Measurements from ENCODE around the gene MZB1. TPM values are rescaled to one million over a fixed set of nuclear protein-coding genes. Genes with fewer than 3 reads are reported as not detected.

The MZB1 gene
- total and polyA plus RNA-seq, 2 of the 13 experiments (the other 11 are each of a cell fraction or from before 2014, with no cell fraction given) = 0.31 to 0.40 TPM

- ChIA-PET CTCF (ENCODE audit: low intra/inter-chr PET ratio, low total read pairs) (interaction anchor here (1.7 to 4.9 kb wide), 2 partner anchors 91 to 96 kb away, joined by 8 to 60 read pairs; no protein-coding TSS in a partner anchor), POLR2A (interaction anchor here (0.7 to 1.4 kb wide), 5 partner anchors 17 to 95 kb away, joined by 3 to 7 read pairs (median 4); partner anchors contain the start of gene DNAJC18)
- no peaks in the 10 kb centered on the region for H3K79me2 ChIP-seq (ENCODE audit: insufficient read depth, low read length)
- in situ Hi-C loops (cut with HindIII; ENCODE audit: extremely low pct_ligation_motif_present, low pct_unique_long_range_greater_than_20kb) = loop anchor here (5.0 kb wide), 1 partner anchor 95 kb away; no protein-coding TSS in a partner anchor
- H3K27me3 ChIP-seq (ENCODE audit: control insufficient read depth in 1 of 2, insufficient read depth in 2 of 2, low read length in 2 of 2) = no peaks in the 10 kb centered on the region
- intact Hi-C loops (cut with micrococcal nuclease; ENCODE audit: unreplicated experiment) = loop anchor here (1.0 to 5.0 kb wide), 2 partner anchors 91 to 140 kb away; partner anchors contain the start of gene UBE2D2
- no peak overlapping the region for H3K9ac ChIP-seq (ENCODE audit: insufficient read depth, low read depth, low read length)
- WGBS (ENCODE audit: low lambda C conversion rate) = 41% methylated on average over 5 of the region's 5 CpGs
- H2AFZ ChIP-seq (ENCODE audit: low read length) = no peak overlapping the region
- no peaks in the 10 kb centered on the region for H3K9me3 ChIP-seq (ENCODE audit: low read length)
- peak; percentile 62 for FAIRE-seq
- H4K20me1 ChIP-seq (ENCODE audit: insufficient read depth, low read length) = no peaks in the 10 kb centered on the region
- H3K36me3 ChIP-seq (replicated peaks in 1 of 2; ENCODE audit: control insufficient read depth in 1 of 2, insufficient read depth in 2 of 2, low read length in 2 of 2) = peaks cover 3 to 6% of the 10 kb centered on the region in 2 experiments; a peak in 3 of 5 replicates
- peaks cover 16% of the 10 kb centered on the region for H3K4me1 ChIP-seq (ENCODE audit: insufficient read depth, low read length)
- peak; percentile 66 for DNase-seq (ENCODE audit: low spot score)
- no peak overlapping the region for H3K4me2 ChIP-seq (ENCODE audit: low read depth, low read length)
- no peak overlapping the region for H3K4me3 ChIP-seq (replicated peaks in 1 of 3; ENCODE audit: insufficient read depth in 1 of 3, low read depth in 2 of 3, low read length in 3 of 3)
- peak; percentile 82 for ATAC-seq
- no peak overlapping the region for H3K27ac ChIP-seq (ENCODE audit: extremely low read length, insufficient read depth, low read length)
- TF ChIP-seq RAD21 (CRISPR knock-in tag; IDR thresholded peaks at IDR 0.05) = peak; percentile 81
- TF ChIP-seq ERF (CRISPR knock-in tag; IDR thresholded peaks at IDR 0.05) = 0 out of 2 replicates have a peak, but pooled peaks have one; percentile 21
- TF ChIP-seq HMGXB4 (CRISPR knock-in tag; IDR thresholded peaks at IDR 0.05; ENCODE audit: borderline replicate concordance in 1 of 2, low read depth in 1 of 2) = 0 out of 4 replicates have a peak, but pooled peaks of 1 of the 2 experiments have one; percentile 40
- TF ChIP-seq ELF3 (CRISPR knock-in tag; IDR thresholded peaks at IDR 0.05) = 0 out of 2 replicates have a peak, but pooled peaks have one; percentile 26
- TF ChIP-seq ZSCAN30 (CRISPR knock-in tag; IDR thresholded peaks at IDR 0.05) = no peak
- 0 out of 2 replicates have a peak, but pooled peaks have one; percentile 26 for TF ChIP-seq KLF11 (CRISPR knock-in tag; IDR thresholded peaks at IDR 0.05)
- no peak for TF ChIP-seq SRF (IDR thresholded peaks at IDR 0.05; ENCODE audit: low read depth, low read length)
- 0 out of 2 replicates have a peak, but pooled peaks have one; percentile 22 for TF ChIP-seq KAT8 (CRISPR knock-in tag; IDR thresholded peaks at IDR 0.05)
- peak; percentile 16; the same call in 1 of the 2 replicates for TF ChIP-seq RXRB (CRISPR knock-in tag; IDR thresholded peaks at IDR 0.05; ENCODE audit: borderline replicate concordance)
- no peak for TF ChIP-seq MLX (CRISPR knock-in tag; IDR thresholded peaks at IDR 0.05)
- TF ChIP-seq ZSCAN9 (CRISPR knock-in tag; IDR thresholded peaks at IDR 0.05; ENCODE audit: borderline replicate concordance) = 0 out of 2 replicates have a peak, but pooled peaks have one; percentile 50
- peak; percentile 34; the same call in 1 of the 2 replicates for TF ChIP-seq MIXL1 (CRISPR knock-in tag; IDR thresholded peaks at IDR 0.05)
- 0 out of 2 replicates have a peak, but pooled peaks have one; percentile 23 for TF ChIP-seq SAP130 (CRISPR knock-in tag; IDR thresholded peaks at IDR 0.05; ENCODE audit: low read depth)
- TF ChIP-seq SMC3 (IDR thresholded peaks at IDR 0.05; ENCODE audit: low read length) = peak; percentile 86
- TF ChIP-seq RELA (CRISPR knock-in tag; IDR thresholded peaks at IDR 0.05) = no peak
- no peak for TF ChIP-seq ZBTB1 (CRISPR knock-in tag; IDR thresholded peaks at IDR 0.05; ENCODE audit: borderline replicate concordance)
- TF ChIP-seq STAG1 (CRISPR knock-in tag; IDR thresholded peaks at IDR 0.05) = peak; percentile 93
- TF ChIP-seq CTCF (CRISPR knock-in tag; IDR thresholded peaks at IDR 0.05) = peak; percentile 89
- 0 out of 2 replicates have a peak, but pooled peaks have one; percentile 2 for TF ChIP-seq ATF7 (IDR thresholded peaks at IDR 0.05)
- no peak for TF ChIP-seq ATF7 (CRISPR knock-in tag; IDR thresholded peaks at IDR 0.05)
- TF ChIP-seq MAFF (IDR thresholded peaks at IDR 0.05; ENCODE audit: low read depth, low read length) = 0 out of 2 replicates have a peak, but pooled peaks have one; percentile 3
- BruUV-seq (replicated peaks) = no TSS peak
These were observed 32.7 kb upstream of the MZB1 start for GRCh38 chr5:139422307-139422893.
